HUDEP-2 (cell line): ENCODE results near the gene GNB1L.

Source experiments
- DNase-seq, 76 experiments: peaks; one replicate each; lab custom pipeline; 2025; ENCODE audit not compliant: unreplicated experiment in 76 of 76; lab: John Stamatoyannopoulos, UW

Gene GNB1L

DNA sequence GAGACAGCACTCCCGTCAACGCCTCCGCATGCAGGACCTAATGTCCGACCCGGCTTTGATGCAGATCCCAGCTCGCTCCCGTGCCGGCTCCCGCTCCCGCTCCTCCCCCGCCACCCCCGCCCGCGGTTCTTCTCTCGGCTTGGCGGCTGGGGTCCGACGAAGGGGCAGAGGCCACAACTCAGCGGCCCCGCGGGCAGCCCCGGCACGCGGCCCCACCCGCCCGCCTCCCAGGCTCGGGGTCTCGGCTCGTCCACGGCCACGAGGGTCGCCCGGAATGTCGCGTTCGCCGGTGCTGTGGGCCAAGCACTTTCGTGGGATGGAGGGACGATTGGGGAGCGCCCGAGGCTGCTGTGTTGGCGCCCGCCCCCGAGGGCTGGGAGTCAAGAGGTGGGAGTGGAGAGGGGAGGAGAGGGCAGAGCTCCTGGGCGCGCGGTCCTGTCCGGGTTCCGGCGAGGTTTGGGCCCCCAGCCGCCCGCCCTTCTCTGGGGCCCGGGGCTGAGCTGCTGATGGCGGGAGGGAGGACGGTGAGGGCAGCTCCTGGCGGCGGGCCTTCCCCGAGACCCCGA lies 99.4 kb downstream of the GNB1L start:
- DNase-seq: no peak

DNA sequence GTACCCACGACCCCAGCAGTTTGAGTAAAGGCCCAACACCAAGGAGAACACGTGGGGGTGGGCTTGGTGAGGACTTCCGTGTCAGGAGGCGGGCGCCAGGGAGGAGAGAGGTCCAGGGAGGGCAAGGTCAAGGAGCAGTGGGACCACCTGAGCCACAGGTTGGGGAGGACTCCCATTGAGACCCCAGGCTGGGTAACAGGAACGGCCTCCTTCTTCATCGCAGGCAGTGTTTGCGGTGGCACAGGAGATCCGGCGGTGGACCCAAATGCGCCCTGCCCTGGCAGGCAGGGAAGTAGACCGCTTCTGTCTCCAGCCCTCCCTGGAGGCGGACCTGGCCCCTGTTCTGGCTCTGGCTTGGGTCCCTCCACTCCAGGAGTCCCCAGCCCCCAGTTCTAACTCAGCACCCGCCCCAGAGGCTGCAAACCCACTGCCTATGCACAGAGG lies 100.0 kb downstream of the GNB1L start:
- no peak for DNase-seq

DNA sequence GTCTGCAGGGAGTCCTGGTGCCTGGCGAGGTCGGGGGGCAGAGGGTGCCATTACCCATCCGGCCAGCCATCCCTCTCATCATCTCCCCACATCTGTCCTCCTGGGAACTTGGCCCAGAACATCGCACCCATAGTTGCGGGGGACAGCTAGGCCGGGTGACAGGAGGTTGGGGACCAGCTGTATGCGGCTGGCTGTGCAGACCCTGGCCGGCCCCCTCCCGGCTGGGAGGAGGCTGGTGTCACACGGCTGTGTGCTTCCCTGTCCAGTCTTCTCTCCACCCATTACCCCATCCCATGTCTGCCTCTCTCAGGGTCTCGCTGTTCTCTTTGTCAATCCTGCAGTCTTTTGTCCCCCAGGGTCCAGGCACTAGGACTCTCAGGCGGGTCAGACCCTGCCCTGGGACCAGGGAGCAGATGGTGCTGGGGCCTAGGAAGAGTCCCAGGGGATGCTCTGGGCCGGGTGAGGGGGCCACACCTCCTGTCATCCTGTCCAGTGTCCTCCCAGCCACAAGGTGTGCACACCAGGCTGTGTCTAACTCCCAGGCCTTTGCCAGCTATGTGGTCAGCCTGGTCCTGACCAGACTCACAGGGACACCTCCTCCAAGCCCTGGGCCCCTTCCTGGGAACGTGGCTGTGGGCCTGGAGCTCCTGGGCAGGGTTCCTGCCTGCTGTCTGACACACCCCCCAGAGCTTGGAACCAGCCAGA lies 100.5 kb downstream of the GNB1L start:
- no peak for DNase-seq

DNA sequence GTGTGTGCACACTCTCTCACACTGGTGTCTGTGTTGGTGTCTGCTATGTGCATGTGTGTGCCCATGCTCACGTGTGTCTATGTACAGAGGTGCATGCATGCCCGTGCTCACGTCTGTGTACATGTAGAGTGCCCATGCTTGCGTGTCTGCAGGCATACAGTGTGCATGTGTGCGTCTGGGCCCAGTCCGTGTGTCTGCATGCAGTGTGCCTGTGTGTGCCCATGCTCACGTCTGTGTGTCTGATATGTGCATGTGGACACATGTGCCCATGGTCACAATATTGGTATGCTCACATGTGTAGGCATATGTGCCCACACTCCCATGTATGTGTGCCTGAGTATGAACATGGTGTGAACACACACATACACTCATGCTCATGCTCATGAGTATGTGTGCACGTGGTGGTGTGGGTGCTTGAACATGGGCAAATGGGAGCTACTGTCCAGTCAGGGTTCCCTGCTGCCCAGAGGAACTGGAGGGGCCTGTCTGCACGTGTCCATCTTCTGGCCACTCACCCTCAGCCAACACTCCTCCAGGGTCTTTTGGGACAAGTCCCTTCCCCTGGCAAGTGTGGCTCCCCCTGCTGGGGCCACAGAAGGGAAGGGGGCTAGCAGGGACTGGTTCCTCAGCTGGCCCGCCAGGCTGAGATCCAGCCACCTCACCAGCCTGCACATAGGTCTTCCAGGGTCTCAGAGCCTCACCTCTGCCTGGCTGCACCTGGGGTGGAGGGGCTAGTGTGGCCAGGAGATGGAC lies 101.4 kb downstream of the GNB1L start:
- DNase-seq: no peak

DNA sequence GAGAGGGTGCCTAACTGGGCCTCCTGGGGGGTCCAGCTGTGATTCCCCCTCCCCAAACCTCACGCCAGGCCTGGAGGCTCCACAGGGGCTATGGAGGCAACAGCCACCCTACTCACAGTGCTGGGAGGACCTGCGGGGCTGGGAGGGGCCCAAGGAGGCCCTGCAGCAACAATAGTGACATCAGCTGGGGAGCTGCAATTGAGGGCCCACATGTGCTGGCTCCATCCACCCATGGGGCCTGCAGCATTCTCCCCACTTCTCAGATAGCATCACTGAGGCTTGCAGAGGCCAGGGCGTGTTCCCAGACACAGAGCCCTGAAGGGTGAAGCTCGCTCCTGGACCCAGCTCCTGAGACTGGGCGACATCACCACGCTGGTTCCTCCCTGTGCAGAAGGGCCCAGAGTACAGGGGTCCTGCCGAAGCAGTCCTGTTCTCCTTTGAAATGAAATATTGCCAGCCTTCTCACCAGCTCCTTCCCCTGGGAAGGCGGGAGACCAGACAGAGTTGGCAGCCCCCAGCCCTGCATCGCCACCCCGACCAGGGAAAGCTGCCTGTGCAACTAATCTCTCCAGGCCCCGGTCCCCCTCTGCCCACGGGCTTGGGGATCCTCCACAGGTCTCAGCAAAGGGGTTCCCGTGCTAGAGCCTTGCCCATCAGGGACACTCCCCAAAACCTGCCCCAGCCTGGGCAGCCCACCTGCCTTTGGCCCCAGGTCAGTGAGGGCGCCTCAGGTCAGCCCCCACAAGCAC lies 103.0 kb downstream of the GNB1L start:
- DNase-seq: no peak

DNA sequence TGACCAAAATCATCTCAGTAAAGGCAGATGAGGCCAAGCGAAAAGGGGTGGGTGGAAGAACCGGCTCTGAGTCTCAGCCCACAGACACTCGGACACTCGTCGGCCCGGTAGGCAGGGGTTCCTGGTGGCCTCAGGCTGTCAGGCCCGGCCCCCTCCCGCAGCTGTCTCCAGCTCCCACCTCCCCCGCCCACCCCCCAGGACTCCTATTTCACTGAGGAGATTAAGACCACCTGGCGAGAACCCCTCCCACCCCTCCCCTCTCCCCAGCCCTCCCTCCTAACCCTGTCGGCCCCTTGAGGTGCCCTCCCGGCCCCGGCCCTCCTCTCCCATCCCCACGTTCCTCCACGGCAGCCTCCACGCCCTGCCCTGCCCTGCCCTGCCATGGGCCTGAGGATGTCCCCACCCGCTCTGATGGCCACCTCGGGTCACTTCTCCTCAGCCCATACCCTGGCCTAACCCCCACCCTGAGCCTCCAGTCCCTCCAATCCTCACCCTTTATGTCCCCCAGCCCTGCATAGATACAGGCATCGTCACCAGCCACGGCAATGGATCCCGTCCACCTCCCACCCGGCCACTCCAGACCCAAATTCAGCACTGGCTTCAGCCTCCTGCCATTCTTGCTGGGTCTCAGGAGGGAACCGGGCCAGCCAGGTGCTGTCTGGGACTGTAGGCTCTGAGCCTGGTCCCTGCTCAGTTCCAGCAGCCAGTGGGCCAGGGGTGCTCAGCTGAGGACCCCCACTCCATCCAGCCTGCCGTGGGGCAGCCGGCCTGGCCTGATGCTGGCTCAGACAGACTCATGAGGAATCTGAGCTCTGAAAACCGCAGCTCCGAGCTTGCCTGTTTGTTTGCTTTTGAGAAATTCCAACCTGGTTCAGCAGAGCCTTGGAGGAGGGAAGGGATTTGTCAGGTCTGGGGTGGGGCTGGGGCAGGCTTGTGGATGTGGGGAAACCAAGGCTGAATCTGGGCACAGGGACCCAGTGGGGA lies 103.9 kb downstream of the GNB1L start:
- no peak for DNase-seq

DNA sequence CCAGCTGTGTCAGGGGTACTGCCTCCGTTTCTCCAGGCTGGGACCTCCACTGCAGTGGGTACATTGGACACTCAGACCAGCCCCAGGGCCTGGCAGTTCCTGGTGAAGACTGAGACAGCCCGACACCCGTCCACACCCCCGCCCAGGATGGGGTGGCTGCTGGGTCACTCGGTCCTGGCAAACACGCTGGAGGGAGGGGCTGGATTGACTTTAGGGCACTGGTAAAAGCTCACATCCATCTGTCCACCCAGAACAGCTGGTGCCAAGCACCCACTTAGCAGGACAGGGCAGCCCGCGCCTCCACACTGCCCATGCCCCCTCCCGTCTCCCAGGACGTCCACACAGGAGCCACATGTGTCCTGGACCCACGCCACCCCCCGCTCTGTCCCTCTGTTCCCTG lies 104.8 kb downstream of the GNB1L start:
- no peak for DNase-seq

DNA sequence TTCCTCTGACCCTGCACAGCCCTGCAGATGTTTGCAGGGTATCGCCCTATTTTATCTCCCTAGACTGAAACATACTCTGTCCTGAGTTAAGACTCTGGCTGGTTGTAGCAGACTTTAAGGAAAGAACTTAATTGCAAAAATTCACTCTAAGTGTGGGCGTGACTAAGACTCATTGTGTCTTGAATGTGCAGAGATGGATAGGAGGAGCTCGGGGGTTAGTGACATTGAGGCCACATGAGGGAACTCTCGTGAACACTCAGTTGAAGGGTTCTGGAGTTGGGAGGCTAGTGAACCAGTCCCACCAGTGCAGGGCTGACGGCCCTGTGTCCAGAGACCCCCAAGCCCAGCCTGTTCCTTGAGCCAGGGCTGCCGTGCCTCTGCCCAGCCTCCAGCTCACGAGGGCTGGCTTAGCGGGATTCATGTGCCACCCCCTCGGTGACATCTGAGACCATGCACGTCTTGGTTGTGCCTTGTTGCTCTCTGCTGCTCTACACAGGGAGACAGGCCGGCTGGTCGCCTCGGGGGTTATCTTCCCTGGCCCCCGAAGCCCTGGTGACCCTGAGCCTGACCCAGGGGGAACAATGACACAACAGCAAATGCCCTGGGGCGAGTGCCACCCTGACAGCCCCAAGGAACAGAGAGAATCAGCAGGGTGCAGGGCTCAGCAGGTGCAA lies 105.5 kb downstream of the GNB1L start:
- no peak for DNase-seq

DNA sequence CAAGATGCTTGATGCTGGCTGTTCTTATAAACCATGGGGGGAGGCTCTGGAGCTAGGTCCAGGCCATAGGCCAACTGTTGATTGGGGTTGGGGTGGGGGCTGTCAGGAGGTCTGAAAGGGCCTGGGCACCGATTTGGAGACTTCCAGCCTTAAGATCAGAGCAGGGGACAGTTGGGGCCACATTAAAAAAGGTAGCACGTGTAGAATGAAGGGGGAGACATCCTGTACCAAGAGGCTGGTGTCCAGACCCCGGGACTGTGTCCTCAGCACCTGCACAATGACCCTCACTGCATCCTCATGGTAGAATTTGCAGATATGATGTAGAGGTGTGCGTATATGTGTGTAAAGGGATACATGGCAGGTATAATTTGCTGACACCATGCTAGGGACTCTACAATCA lies 106.5 kb downstream of the GNB1L start:
- no peak for DNase-seq

DNA sequence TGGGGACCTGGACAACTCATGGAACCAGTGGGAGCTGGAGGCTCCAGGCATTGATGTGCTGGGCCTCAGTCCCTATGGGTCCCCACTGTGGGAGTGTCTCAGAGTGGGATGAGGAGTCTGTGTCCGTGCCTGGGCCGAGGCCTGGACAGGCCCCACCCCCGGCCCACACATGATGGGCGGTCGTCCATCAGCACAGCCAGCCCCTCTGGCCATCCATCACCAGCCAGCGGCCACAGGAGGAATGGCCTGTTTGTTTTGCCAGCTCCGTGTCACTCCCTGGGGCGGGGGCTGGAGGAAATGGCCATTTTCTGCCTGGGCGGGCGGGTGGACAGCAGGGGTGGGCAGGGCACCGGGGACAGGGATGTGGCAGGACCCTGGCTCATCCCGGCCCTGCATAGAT lies 107.1 kb downstream of the GNB1L start:
- DNase-seq: no peak

DNA sequence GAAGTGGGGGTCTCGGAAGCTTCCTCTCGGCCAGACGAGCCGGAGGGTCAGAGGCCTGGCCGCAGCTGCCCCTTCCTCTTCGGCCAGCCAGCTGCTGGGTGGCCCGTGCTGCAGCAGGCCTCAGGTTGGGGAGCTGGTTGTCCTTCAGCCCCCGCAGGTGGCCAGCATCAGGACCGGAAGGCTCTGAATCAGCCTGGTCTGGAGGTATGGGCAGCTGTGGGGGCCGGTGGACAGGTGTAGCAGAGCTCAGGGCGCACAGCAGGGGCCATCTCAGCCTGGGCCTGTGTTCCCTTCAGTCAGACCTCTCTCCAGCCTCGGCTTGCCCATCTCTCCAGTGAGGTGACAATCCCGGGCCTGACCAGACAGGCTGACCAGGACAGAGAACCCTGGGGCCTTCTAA lies 107.9 kb downstream of the GNB1L start:
- DNase-seq: no peak

DNA sequence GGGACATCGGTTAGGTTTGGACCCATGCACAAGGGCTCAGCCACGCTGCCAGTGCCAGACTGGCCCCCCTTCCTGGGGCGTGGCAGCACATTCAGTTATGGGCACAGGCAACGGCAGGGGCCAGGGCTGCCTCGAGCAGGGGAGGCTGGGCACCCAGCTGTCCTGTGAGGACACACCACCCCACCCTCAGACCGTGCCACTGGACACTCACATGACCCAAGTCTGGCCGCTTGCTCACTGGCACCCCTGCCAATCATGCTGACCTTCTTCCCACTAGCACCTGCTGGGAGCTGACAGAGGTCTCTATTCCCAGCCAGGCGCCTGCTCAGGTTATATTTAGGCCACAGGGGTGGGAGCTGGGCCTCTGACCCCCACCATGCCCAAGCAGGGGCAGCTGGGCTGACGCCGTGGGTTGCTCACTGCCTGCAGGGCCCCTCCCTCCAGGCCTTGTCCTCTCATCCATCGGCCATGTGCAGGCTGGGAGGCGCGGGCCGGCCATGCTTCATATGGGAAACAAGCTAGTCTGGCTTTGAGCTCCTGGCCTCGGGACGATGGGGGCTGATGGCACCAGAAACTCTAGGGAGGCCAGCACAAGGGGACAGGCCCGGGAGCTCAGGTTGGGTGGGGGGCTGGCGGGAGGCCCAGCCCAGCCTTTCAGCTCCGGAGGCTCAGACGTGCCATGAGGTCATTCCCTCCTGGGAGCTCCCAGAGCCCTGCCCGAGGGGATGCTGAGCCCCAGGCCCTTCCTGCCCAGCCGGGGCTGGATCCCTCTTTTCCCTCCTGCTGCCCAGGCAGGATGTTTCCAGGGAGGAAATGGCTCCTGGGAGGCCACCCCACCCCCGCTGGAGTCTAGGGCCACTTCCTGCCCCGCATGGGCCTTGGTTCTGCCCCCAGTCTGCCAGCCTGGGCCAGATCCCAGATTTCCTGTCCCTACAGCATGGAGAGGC lies 109.2 kb downstream of the GNB1L start:
- no peak for DNase-seq

DNA sequence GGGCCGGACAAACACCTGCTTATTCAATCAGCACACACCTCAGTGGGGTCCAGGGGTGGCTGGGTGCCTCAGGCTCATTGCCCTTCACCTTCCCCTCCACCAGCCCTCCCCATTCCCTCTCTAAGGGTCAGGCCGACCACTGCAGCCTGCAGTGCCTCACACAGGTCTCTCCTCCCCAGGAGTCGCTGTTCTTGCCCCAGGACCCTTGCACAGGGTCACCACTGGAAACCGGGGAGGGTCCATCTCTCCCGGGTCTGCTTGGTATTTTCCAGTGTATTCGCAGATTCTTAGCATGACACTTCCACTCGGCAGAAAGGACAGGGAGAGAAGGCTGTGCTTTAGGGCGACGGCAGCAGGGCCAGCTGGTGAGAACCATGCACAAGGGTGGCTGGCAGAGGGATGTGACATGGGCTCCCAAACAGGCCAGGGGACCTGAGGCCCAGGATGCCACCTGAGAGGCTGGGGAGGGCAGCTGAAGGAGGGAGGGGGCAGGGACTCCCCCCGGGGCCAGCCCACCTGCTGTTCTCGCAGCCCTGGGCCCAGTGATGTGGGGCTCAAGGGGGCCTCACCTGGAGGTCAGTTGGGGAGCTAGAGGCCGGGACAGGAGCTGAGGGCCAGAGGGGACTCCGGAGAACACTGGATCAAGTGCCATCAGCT lies 110.2 kb downstream of the GNB1L start:
- no peak for DNase-seq

DNA sequence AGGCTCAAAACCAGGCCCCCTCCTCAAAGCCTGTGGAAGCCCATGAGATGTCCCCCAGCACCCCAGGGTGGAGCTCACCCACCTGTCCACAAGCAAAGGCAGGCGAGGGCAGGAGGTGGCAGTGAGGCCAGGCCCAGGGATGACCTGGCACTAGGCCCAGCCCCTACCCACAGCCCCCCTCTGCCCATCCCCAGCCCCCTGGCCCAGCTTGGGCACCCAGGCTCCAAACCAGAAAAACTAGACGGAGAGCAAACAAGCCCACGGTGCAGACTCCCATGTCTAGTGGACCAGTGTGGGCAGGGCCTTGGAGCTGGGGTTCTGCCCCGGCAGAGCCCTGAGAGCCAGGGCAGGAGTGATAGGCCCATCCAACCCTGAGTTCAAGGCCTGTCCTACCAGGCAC lies 111.0 kb downstream of the GNB1L start:
- DNase-seq: no peak

DNA sequence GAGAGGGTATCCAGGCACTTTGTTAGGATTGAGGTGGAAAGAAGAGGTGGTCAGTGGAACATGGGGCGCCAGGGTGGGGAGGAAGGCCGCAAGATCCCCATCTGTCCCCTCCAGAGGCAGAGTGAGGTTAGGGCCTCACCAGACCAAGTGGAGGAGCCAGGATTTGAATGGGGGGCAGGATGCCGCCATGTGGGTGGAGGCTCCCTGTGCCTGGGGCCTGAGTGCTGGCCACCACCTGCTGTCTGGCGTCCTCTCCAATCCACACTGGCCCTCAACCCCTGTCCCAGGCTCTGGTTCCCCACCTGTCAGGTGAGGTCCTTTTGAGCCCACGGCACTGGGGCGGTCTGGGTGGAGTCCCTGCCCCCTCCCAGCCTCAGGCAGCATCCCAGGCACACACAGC lies 111.6 kb downstream of the GNB1L start:
- DNase-seq: no peak

DNA sequence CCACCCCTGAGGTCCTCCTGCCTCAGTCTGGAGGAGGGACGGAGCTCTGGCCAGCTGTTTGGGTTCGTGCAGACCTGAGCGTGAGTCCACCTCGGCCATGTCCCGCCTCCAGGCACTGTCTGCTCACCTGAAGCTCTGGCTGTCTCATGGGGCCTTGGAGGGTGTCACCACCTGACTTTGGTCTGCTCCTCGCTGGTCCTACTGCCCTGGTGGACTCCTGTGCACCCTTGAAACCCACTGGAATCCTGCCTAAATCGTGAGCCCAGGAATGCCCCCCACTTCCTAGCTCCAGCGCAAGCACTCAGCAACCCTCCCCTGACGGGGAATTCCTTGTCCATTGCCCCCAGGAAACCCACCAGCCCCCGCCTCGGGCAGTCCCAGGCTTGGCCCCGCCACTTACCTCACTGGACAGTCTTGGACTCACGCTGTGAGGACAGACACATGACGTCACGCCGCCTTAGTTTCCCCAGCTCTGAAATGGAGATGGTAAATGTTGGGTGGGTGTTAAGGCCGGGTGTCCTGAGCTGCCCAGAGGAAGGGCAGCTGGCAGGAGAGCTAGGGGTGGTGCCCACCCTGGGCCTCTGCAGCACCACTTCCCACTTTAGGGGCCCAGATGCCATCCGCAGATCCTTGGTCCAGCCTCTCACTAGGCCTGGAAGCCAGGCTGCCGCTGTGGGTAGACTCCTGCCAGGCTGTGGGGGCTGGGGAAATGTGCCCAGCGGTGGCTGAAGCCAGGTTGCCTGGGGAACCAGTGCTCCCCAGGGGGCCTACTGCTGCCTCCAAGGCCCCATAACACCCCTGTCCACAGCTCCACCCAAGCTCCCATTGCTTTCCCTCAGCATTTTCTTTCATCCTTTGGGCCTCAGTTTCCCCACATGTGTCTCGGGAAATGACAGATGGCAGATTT lies 112.3 kb downstream of the GNB1L start:
- no peak for DNase-seq

DNA sequence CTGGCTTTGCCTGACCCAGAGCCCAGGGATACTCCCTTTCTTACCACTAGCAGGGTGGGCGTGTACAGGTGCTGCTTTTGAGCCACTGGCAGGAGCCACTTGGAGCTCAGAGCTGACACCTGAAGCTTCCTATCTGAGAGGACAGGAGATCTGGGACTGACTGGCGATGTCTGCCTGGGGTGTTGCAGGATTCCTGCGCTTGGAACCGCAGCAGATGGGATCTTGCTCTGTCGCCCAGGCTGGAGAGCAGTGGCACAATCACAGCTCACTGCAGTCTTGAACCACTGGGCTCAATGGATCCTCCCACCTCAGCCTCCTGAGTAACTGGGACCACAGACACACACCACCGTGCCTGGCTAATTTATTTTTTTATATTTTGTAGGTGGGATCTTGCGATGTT lies 113.6 kb downstream of the GNB1L start:
- DNase-seq: no peak
